GM13977 (cell line): ENCODE data around the gene TMEM135.

Experiments
- DNase-seq: peaks from one replicate; pipeline ENCODE4 v3.0.0; 2012; ENCODE audit warnings: low spot score
- CTCF ChIP-seq: IDR thresholded peaks from 2 replicates; pipeline ENCODE4 v1.5.1; 2012; ENCODE audit warnings: mild to moderate bottlenecking, control low read depth; ENCODE audit not compliant: insufficient read depth; ENCODE audit errors: extremely low read depth, missing control alignments
- in situ Hi-C: fragments of 300-500 bp; cut with MboI; formaldehyde crosslinking; loops from one replicate; pipeline ENCODE4 v1.12.0; 2022; ENCODE audit warnings: low sequenced_read_pairs, low pct_unique_long_range_greater_than_20kb, mixed read lengths, inconsistent platforms; ENCODE audit not compliant: unreplicated experiment

The TMEM135 gene

GRCh38 chr11:87076260-87076783, 38.6 kb downstream of the TMEM135 start:
- no peak for TF ChIP-seq CTCF
- in situ Hi-C loops: no loop called here
- no peak for DNase-seq

GRCh38 chr11:87076874-87077429, 39.2 kb downstream of the TMEM135 start:
- no peak for DNase-seq
- TF ChIP-seq CTCF: no peak
- in situ Hi-C loops: no loop called here

GRCh38 chr11:87081358-87081757, 43.6 kb downstream of the TMEM135 start:
- in situ Hi-C loops: no loop called here
- TF ChIP-seq CTCF: no peak
- peak; percentile 54 for DNase-seq

GRCh38 chr11:87082590-87082989, 44.9 kb downstream of the TMEM135 start:
- in situ Hi-C loops: no loop called here
- DNase-seq: no peak
- no peak for TF ChIP-seq CTCF

- TF ChIP-seq CTCF: no peak
- no peak for DNase-seq
- in situ Hi-C loops: no loop called here
Observed at GRCh38 chr11:87083029-87083428, 45.3 kb downstream of the TMEM135 start.

GRCh38 chr11:87092159-87092558, 54.4 kb downstream of the TMEM135 start:
- no peak for DNase-seq
- TF ChIP-seq CTCF: no peak
- in situ Hi-C loops: no loop called here

- in situ Hi-C loops: no loop called here
- no peak for TF ChIP-seq CTCF
- DNase-seq: no peak
Observed at GRCh38 chr11:87092567-87092966, 54.8 kb downstream of the TMEM135 start.
